GM18499 (cell line): Measurements from ENCODE around the gene LIPI.
"Not testable (repeated sequence)": the region's sequence is repeated elsewhere in the genome, so short reads cannot be mapped to it uniquely, and the experiment has no call there.

Source experiments
- ATAC-seq: cut with Tn5 transposase; IDR thresholded peaks from one replicate; pipeline ENCODE4 v1.9.1; 2021; ENCODE audit warnings: moderate number of reproducible peaks; ENCODE audit not compliant: insufficient read depth, unreplicated experiment

Gene LIPI

DNA sequence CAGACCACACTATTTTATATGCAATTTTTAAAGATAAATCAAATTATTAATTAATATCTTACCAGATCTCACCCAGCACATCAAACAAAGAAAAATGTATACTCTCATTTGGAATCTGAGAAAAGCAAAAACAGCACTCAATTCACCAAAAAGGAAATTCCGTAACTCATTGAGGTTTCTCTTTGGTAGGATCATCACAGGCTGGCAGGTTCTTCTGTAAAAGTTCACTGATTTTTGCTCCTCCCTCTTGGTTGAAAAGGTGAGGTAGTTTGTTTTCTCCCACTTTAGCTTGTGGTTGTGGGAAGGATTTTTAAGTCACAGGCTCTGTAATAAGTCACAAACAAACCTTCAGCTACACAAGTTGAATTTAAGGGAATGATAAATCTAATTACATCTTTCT lies at the start of gene LIPI:
Gene LIPI (minus strand): TSS at position 218 of the 400 bp plus-strand sequence. CDS start 110 bp downstream, at position 108.
- no peak for ATAC-seq

GRCh38 chr21:14260174-14260764 lies 49.5 kb upstream of the LIPI start:
- no peak for ATAC-seq

DNA sequence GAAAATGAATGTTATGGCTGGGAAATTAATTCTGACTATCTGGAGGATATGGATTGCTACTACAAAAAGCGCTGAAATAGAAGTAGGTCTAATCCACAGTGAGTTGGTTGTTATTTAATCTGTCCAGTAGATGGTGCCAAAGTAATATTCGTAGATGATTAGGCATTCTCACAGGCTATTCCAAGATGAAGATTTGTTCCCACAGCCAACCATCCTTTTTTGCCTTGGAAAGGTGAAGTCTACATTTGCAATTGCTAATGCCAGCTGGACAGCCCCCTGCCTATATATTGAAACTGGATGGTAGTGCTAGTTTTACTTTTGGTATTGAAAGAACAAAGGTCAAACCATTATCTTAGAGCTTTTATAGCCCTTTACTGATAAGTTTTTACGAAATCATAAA lies 49.0 kb upstream of the LIPI start:
- ATAC-seq = no peak

DNA sequence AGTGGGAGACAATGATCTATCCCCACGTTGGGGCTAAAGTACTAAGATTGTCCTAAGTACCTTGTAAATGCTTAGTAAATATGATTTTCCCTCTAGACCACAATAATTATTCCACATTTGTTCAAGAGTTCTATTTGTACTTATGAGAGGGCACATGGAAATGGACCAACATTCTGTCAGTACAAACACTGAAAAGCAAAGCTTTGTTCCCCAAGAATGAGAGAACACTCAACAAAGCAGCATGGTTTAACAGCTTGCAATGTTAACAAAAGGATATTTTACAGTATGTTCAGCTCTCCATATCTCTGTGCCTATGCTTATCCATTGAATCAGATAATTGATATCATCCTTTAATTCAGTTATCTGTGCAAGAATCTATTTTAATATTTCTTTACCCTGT lies 40.6 kb upstream of the LIPI start:
- no peak for ATAC-seq

- no peak for ATAC-seq
Observed at GRCh38 chr21:14245711-14246110, 35.0 kb upstream of the LIPI start.

- ATAC-seq = no peak
Observed at GRCh38 chr21:14244911-14245310, 34.2 kb upstream of the LIPI start.

DNA sequence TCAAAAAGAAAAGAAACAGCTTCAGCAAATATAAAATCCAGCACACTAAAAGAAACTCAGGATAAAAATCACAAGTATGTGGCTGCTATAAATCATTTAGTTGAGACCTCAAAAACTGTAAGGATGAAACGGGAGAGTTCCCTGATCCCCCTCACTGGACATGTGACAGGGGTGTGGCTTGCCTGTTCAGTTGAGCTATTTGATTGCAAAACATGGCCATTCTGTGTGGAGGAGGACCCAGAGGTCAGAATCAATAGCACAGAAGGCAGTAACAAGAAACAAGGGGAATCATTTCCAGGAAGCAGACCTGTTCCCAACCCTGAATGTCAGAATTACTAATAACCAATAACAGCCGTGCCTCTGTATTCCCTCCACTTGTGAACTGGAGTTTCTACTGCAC lies 33.1 kb upstream of the LIPI start:
- no peak for ATAC-seq

- no peak for ATAC-seq
Observed at GRCh38 chr21:14243461-14243860, 32.7 kb upstream of the LIPI start.

GRCh38 chr21:14241297-14241696 lies 30.5 kb upstream of the LIPI start:
- ATAC-seq = no peak

DNA sequence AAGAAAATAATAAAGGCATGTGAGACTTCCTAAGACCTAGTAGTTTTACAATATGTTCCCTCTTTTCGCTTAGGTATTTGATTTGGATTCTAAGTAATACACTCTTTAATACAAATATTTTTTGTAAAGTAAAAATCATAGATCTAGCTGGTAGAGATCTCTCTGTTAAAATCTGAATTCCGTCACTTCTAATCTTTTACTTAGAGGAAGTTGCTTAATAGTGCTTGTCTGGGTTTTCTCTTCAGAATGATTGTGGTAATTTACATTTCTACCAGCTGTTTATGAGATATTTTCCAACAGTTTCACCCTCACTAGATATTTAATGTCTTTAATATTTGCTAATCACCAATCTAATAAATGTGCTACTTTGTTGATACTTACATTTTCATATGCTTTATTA lies 28.5 kb upstream of the LIPI start:
- no peak for ATAC-seq

GRCh38 chr21:14236180-14236579 lies 25.4 kb upstream of the LIPI start:
- no peak for ATAC-seq

GRCh38 chr21:14235101-14235500 lies 24.3 kb upstream of the LIPI start:
- ATAC-seq = no peak

- no peak for ATAC-seq
Observed at GRCh38 chr21:14229399-14229798, 18.6 kb upstream of the LIPI start.

- ATAC-seq = no peak
Observed at GRCh38 chr21:14223365-14223764, 12.6 kb upstream of the LIPI start.

- peak; percentile 43 for ATAC-seq
Observed at GRCh38 chr21:14215971-14216641, 5.4 kb upstream of the LIPI start, which contains the start of gene RBM11. Gene RBM11, plus strand, starts transcription at chr21:14216157. Its CDS starts 30 bp downstream, at chr21:14216187.

DNA sequence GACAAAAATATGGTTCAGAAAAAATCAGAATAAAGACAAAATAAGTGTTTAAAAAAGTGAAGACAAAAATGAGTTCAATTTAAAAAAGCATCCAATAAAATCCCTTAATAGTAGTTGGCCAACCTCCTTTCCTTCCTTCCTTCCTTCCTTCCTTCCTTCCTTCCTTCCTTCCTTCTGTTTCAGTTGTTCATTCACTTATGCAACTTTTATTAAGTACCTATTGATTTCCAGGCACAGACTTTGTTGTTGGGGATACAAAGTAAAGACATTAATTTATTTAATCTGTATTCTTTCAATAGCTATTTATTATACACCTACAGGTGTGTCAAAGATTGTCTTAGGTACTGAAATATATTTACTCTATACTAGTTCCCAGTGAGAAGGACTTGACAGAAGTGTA lies 2.4 kb upstream of the LIPI start:
- ATAC-seq = no peak

GRCh38 chr21:14206222-14206621 lies 4.5 kb downstream of the LIPI start:
- no peak for ATAC-seq

DNA sequence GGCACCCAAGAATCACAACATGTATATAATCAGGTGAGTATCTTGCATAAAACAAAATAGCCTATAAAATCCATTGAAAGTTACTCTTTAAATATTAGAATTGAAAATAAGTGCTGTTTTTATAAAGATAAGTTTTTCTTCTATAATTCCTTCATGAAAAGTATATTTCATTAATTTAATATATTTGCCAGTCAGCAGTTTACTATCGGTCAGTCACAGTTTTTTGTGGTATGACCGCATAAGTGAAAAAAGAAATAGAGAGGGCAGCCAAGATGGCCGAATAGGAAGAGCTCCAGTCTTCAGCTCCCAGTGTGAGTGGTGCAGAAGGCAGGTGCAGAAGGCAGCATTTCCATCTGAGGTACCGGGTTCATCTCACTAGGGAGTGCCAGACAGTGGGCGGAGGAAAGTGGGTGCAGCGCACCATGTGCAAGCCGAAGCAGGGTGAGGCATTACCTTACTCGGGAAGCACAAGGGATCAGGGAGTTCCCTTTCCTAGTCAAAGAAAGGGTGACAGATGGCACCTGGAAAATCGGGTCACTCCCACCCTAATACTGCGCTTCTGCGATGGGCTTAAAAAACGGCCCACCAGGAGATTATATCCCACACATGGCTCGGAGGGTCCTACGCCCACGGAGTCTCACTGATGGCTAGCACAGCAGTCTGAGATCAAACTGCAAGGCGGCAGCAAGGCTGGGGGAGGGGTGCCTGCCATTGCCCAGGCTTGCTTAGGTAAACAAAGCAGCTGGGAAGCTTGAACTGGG lies 44.1 kb downstream of the LIPI start:
- ATAC-seq = not testable (repeated sequence)

DNA sequence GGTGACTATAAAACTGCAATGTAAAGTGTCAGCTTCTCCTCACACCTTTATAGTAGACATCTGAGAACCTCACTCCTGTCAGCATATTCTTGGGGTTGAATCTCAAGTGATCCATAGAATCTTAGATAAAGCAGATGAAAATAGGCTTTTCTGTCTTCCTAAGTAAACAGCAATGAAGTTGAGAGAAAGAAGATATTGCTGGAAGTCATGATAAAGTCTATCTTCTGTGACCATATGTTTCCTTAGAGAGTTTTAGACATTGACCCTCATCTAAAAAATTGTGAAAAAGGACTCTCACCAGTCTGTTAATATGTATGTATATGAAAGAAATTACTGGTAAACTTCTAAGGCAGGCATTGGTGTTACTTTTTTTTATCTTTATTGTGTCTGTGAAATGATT lies 66.8 kb downstream of the LIPI start:
- ATAC-seq = no peak

DNA sequence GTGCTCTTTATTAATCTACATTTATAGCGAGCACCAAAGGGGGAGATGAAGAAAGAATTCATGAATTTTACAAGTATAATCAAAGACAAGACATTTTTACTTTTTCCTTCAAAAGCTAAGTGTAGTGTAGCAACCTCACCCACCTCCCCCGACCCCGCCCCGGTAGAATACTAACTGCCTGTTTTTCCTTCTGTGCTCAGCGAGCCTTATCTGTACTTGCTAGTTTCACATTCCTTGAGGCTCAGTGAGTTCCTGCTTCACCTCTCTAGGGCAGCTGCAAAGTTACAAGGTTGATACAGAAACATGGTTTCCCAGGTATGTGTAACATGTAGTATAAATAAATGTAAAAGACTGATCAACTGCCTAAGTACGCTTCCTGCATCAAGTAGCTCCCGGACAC lies 86.5 kb downstream of the LIPI start:
- ATAC-seq = no peak

DNA sequence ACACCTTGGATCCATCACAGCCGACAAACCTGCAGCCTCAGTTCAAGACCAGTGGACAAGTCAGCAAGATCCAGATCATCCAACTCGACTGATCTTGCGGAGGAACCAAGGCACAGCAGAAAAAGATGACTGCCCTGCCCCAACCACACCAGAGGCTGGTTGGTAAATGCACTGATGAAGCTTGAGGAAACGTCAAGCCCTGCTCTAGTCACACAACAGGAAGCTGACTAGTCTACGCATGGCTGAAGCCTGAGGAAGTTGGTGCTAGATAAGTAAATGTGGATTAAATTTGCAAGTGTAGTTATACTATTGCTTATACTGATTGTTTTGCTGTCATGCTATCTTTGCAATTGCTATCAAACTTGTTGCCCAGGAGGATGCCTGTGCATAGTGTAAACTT lies 89.0 kb downstream of the LIPI start:
- no peak for ATAC-seq
